NCI-H2196 (cell line): ENCODE results near the gene TMEM150C.

ENCODE experiments used
- DNase-seq: peaks from one replicate; lab custom pipeline; 2025; ENCODE audit not compliant: unreplicated experiment; lab: John Stamatoyannopoulos, UW

Gene TMEM150C

GRCh38 chr4:82519072-82519471, 42.7 kb downstream of the TMEM150C start:
- no peak for DNase-seq

- DNase-seq, result no peak
Measured at GRCh38 chr4:82517043-82517442, 44.7 kb downstream of the TMEM150C start.

GRCh38 chr4:82515705-82516104, 46.1 kb downstream of the TMEM150C start:
- DNase-seq, result peak; percentile 69

GRCh38 chr4:82513382-82513781, 48.4 kb downstream of the TMEM150C start:
- DNase-seq, result no peak

GRCh38 chr4:82510216-82510615, 51.6 kb downstream of the TMEM150C start:
- DNase-seq, result no peak

DNA sequence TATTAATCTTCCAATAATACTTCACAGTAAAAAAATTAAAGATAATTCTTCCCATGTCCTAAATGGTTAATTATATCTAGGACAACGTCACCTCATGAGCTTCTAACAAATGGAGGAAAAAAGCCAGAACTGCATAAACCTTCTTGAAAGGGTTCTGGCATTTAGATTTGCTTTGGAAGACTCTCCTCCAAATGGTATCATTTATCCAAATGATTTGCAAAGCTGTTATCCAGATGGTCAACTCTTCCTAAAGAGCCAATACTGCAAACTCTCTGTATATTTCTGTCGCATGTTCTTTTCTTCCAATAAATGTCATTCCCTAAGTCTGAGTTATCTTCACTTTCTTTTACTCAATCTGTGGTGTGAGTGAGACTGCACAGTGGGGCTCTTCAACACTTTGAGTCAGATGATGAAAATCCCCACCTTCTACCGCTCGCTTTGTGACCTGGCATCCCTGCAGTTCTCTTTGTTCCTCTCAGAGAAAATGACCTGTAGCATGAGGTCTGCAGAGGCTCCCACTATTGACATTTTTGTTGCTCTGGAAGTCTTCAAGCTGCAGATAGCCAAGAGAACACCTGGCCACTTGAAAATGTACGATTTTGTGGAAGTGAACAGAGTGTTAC, 52.9 kb downstream of the TMEM150C start:
- DNase-seq, result peak; percentile 10

DNA sequence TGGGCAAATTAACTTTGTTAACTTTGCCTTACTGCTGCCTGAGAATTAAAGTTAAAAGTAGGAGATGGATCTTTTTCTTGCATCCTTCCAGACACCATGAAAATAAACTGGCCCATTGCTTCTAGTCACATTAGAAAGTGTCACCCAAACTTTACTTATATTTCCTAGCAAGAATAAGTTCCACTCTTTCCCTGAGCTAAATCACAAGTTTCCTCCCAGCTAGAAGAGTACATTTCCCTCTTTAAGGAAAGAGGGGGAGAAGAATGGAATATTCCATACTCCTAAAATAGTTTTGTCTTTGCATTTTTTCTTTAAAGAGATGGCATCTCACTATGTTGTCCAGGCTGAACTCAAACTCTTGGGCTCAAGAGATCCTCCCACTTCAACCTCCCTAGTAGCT, 53.8 kb downstream of the TMEM150C start:
- no peak for DNase-seq

DNA sequence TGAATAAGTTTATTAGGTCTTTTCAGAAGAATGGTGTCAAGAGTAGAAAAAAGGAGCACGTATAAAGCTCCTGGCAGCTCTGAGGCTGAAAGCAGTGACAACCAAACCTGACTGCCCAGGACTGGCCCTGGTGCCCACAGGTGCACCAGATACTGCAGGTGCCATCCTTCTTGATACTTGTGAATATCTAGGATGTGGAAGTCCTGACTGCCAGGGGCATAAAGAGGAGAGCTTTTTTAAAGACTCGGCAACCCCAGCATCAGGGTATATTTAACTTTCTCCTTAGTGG, 60.7 kb downstream of the TMEM150C start:
- DNase-seq, result no peak

DNA sequence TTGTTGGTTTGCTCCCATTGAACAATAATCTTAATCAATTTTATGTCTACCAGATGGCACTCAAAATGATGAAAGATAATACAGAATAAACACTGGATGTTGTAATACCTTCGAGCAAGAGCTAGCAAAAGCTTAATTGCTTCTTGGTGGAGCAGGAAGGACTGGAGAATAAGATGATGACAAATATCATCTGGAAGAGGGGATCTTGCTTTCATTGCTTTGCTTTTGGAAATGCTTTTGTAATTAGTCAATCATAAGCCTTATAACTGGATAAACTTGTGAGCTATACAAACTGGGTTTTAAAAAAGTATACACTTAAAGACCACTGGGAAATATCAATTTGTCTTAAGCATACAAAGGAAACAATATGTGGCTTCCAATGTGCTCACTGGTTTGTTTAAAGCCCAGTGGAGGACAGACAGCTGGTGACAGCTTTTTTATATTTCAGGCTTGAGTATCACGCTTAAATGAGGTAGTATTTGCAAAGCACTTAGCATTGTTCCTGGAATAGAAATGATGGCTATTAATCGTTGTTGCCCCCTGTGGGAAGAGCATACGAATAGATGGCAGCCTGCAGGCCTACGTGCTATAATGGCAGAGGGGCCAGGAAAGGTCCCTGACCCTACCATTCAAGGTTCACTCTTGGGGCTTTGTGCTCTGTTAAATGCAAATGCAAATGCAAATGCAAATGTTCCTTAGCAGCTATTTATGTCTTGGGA, 61.2 kb downstream of the TMEM150C start:
- peak; percentile 41 for DNase-seq

DNA sequence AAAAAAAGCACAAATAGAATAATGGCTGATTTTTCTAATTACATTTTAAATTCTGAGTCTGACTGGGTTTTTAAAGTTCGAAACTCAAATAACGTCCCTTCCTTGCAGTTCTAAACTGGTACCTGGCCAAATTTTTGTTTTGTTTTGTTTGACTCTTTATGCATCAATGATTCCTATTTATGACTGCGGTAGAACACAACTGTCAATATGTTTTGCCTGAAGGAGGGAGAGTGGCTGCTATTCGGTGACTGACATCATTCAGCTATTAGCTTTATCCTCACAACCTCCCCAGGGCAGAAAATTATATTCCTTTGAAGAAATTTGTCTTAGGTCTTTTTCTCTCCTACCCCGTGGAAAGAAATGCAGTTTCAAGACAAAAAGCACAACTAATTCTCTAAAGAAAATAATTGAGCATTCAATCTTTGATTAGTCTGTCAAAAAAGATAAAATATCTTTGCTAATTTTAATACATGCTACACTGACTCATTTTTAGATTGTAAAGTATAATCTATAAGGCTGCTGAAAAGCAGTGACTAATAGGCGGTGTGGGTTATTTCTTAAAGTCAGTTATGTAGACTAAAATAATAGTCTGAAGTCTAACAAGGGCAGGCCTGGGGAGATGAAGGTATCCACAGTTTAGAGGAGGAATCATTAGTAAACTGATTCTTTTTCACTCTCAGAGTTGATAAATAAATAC, 61.9 kb downstream of the TMEM150C start:
- DNase-seq, result peak; percentile 14

GRCh38 chr4:82496349-82496748, 65.4 kb downstream of the TMEM150C start:
- DNase-seq, result no peak

GRCh38 chr4:82495666-82496065, 66.1 kb downstream of the TMEM150C start:
- no peak for DNase-seq

DNA sequence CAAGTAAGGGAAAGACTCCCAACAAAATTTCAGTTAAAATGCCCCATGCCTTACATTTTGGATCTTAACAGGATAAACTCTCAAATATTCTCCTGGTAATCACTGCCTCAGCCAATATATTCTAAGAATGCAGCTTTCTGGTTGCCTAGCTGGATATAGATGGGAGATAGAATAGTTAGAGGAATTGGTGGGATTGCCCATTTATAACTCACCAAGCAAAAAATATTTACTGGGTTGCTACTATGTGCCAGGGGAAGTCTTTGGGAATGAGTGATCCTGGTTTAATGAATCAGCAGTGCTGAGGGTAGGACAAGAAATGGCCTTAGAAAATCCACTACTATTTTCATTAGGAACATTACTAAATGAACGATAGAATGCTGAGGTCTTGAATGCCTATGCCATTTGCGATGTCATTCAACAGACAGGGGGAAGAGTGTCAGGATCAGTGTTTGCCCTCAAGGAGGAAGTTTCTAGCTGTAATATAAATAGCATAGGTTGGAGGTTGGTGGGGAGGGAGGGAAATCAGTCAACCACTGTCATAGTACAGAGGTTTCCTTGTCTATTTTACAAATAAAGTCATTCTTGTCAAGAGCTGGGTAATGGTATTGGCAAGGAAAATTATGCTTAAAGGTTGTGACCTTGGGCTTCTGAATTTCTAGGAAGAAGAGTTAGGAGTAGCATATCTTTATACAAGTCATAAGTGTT, 67.9 kb downstream of the TMEM150C start:
- DNase-seq, result no peak

- peak; percentile 66 for DNase-seq
Measured at GRCh38 chr4:82491251-82491960, 70.4 kb downstream of the TMEM150C start.

GRCh38 chr4:82489987-82490386, 71.8 kb downstream of the TMEM150C start:
- no peak for DNase-seq

- no peak for DNase-seq
Measured at GRCh38 chr4:82489076-82489475, 72.7 kb downstream of the TMEM150C start.

- no peak for DNase-seq
Measured at GRCh38 chr4:82484996-82485783, 76.6 kb downstream of the TMEM150C start.

- DNase-seq, result no peak
Measured at GRCh38 chr4:82482387-82482786, 79.4 kb downstream of the TMEM150C start.

DNA sequence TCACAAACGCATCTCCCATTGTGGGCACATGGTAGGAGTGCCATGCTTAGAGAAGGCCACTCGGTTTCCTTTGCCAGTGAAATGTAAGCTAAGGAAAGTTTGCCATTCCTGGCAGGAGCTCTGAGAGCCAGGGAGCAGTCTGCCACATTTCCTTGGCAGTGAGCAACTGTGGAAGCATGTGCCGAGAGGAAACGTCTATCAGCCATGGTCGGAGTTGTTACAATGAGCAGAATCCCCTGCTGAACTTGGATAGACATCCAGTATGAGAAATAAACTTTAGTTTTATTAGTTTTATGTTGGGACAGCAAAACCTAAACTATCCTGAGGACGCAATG, 80.3 kb downstream of the TMEM150C start:
- no peak for DNase-seq

DNA sequence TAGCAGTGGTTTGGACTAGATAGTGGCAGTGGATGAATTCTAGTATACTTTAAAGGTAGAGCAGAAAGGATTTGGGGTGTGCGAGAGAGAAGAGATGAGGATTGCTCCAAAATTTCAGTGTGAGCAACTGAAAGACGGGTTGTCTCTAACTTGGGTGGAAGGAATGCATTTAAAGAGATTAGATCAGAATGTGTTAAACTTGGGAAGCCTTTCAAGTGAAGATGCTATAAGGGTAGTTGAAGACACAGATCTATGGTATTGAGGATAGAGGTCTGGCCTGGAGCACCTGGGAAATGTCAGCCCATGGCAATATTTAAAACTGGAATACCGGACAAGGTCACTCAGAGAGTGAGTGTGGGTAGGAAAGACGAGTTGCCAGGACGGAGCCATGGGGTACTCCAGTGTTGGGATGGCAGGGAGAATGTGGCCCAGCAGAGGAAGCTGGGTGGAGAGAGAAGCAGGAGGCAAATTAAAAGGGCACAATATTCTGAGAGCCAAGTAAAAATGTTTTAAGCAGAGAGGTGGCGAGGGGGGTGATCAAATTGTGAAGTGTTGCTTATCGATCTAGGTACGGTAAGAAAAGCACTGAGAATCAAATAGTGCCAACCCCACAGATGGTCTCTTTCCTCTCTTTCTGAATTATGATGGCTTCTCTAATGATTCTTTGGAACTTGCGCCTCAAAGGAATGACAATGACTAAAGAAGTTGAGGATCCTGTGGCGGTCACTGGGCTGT, 80.8 kb downstream of the TMEM150C start:
- DNase-seq, result no peak
